GM18867 (cell line): Measurements from ENCODE around the gene FGF4.

Experiments
- ATAC-seq: cut with Tn5 transposase; IDR thresholded peaks from one replicate; pipeline ENCODE4 v1.9.1; 2021; ENCODE audit warnings: mild to moderate bottlenecking, moderate library complexity; ENCODE audit not compliant: unreplicated experiment

FGF4 gene

DNA sequence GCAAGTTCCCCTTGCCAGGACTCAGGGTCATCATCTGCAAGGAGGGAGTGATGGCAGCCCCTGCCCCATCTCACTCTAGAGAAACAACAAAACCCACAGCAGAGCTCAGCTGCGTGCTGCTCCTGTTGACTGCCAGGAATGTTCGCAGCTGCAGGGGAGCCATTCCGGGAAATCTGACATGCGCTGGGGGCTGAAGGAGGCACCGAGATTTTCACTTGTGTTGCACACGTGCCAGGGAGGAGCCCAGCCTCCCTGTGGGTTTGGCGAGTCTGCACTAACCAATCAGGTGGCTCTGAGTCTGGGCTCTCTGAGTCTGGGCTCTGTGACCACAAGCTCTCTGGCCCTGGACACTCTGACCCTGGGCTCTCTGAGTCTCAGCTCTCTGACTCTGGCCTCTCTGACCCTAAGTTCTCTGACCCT is 33.5 kb upstream of the FGF4 start:
- ATAC-seq: no peak

- no peak for ATAC-seq
These were observed 32.1 kb upstream of the FGF4 start for GRCh38 chr11:69807106-69807815.

GRCh38 chr11:69804769-69805508 is 29.8 kb upstream of the FGF4 start:
- ATAC-seq: no peak

DNA sequence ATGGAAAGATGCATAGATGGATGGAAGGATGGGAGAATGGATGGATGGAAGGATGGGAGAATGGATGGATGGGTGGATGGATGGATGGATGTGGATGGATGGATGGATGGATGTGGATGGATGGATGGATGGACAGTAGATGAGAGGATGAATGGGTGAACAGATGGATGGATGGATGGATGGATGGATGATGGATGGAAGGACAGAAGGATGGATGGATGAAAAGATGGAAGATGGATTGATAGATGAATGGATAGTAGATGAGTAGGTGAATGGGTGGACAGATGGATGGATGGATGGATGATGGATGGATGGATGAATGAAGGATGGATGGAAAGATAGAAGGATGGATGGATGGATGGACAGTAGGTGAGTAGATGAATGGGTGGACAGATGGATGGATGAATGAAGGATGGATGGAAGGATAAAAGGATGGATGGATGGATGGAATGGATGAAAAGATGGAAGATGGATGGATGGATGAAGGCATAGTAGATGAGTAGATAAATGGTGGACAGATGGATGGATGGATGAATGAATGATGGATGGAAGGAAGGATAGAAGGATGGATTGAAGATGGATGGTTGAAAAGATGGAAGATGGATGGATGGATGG is 28.6 kb upstream of the FGF4 start:
- ATAC-seq: no peak

DNA sequence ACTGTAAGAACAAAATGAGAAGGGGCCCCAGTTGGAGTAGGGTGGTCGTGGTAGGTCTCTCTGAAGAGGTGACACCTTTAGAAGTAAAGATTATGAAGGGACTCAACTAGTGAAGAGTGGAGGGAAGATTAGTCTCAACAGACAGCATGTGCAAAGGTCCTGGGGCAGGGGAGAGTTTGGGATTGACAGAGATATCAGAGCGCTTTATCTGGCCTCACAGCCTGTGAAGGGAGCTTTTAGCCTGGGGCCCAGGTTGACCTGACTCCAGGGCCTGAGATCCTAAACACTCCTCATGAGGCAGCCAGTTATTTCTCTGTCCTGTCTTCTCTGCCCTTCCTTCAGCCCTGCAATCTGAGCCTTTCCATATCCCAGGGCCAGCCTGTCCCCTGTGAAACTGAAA is 27.9 kb upstream of the FGF4 start:
- no peak for ATAC-seq

- no peak for ATAC-seq
These were observed 27.4 kb upstream of the FGF4 start for GRCh38 chr11:69802590-69802989.

- no peak for ATAC-seq
These were observed 26.6 kb upstream of the FGF4 start for GRCh38 chr11:69801513-69802335.

- ATAC-seq: no peak
These were observed 25.1 kb upstream of the FGF4 start for GRCh38 chr11:69800278-69800677.

- no peak for ATAC-seq
These were observed 24.4 kb upstream of the FGF4 start for GRCh38 chr11:69799582-69799981.

DNA sequence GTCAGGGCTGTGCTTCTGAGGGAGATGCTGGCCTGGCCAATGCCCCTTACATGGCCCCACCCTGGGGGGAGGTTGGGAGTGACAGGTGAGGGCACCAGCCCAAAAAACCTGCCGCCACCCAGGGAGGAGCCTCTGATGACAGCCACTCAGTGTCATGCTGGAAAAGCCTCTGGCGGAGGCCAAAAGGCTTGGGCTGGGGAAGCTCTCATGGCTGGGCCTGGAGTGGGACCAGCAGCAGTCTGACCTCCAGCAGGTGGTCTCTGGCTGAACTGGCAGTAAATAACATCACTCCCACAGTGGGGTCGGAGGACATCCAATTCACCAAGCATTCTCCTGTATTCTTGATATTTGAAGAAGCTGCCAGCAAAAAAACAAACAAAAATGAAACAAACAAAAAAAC is 24.0 kb upstream of the FGF4 start:
- ATAC-seq: no peak

DNA sequence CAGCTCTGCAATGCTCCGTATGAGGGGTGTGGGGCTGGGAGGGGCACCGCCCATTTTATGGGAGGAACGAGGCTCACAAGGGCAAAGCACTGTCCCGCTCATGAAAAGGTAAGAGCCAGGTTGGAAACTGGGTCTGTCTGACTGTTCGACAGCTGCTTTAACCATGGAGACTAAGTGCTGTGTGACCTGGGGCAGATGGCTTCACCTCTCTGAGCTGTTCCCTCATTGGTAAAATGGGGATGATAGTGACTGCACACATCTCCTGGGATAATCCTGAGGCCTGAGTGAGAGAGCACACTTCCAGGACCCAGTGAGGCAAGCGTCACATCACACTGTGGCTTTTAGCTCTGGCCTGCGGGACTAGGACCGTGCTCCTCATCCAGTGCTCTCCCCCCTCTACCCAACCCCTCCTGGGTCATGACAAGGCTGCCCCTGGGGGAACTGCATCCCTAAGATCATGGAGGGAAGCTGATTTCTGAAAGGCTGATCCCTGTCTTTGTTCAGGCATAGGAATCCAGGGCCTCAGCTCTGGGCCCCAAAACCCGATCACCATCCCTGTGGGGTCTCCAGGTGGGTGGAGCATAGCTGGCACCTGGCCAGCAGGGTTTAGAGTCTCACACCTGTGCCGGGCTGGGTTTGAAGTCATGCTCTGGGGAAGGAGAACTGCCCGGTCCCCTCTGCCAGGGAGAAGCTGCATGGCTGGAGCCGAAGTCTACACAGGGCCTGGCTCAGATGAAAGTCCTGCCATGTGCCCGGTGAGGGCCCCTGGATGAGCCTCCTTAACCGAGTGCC is 22.8 kb upstream of the FGF4 start:
- no peak for ATAC-seq

GRCh38 chr11:69797156-69797555 is 22.0 kb upstream of the FGF4 start:
- no peak for ATAC-seq

DNA sequence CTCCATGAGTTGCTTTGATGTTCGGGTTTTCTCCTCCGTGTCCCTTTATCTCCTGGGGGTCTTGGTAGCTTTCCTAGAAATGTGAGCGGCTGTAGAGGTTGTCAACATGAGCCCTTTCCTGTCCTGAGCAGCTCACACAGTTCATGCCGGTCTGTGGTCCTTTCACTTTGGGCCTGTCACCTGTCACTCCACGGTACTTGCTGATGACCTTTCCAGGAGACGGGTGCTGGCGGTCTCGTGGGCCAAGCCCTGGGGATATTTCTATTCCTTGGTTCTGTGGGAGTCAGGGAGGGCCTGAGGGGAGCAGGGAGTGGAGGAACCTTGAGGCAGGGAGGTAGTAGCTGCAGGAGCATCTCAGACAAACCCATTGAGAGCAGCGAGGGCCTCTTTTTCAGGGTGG is 20.9 kb upstream of the FGF4 start:
- ATAC-seq: no peak

DNA sequence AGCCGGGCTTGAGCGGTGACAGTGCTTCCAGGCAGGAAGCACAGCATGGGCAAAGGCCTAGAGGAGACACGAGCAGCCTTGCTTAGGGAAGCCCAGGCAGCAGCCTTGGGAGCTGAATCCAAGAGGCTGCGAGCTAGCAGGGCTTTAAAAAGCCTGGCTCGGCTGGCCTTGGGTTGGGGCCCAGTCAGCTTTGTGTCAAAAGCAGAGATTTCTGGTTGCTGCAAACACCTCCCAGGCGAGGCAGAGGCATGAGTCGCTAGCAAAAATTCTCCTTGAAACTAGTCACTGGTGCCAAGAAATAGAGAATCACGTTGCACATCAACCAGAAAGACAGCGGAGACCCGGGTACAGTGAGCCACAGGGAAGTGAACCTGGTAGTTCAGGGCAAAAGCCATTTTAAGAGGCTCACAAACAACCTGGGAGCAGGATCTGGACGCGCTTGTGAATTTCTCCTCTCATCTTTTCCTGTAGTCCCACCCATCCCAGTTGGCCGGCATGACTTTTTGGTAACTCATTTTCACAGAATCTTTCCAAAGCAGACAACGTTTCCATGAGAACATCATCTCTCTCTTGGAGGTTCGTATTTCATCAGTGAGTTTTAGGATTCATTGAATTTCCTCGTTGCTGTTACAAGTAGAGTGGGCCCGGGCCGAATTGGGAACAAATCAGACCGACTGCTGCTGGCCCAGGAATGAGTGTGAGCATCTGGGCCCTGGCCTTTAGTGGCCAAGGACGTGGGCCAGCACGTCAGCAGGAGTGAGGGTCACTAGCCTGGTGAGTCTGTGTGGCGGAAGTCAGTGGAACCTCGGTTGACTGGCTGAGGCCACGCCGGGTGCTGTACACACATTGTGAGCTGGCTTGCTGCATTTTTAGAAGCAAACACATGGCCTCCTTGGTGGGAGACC is 16.4 kb upstream of the FGF4 start:
- ATAC-seq: no peak

DNA sequence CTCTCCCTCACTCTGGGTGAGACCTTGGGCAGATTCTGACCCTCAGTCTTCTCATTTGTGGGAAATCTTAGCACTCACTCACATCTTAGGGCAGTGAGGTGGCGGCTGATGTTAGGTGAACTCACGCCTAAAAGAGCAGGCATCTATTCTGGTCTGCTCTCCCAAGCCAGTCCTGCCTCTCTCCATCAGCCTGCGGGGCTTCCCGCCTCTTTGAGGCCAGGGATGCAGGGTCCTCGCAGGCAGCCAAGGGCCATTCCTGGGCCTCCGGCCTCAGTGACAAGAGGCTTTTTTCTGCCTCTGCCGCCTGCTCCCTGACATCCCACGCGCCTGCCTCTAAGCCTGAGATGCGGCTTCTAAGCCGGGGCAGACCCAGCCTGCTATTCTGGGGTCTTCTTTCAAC is 13.8 kb upstream of the FGF4 start:
- ATAC-seq: no peak

DNA sequence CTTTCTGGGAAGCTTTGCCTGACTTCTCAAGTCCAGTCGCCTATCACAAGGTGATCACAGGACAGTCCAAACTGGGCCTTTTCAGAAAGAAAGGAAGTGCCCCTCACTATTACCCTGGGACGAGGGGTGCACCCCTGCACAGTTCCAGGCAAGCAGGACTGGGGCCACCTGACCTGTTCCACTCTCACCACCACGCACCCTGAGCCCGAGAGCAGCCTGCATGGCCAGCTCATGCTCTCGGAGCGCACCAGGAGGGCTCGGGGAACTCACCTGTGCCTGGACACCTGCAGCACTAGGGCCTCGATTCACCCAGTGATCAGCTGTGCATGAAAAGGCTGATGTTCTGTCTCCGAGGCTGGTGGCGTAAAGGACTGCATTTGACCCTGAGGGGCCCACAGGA is 12.8 kb upstream of the FGF4 start:
- no peak for ATAC-seq

DNA sequence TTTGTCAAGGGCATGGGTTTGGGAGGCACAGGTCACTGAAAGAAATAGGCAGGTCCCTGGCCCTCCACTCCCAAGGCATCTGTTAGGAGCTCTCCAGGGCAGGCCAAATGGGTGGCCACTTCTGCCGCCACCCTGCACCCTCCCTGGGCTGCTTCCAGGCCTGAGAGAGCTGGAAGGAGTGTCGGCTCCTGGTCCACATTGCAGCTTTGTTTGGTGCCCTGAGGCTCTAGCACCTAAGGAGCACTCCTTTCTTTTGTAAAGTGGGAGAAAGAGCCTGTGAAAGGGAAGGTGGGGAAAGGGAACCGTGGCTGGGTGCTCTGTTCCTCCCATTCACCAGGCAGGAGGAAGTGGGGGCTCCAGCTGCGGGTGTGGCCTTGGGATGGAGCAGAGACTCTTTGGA is 12.3 kb upstream of the FGF4 start:
- ATAC-seq: no peak

- no peak for ATAC-seq
These were observed 6.1 kb upstream of the FGF4 start for GRCh38 chr11:69781241-69781640.

DNA sequence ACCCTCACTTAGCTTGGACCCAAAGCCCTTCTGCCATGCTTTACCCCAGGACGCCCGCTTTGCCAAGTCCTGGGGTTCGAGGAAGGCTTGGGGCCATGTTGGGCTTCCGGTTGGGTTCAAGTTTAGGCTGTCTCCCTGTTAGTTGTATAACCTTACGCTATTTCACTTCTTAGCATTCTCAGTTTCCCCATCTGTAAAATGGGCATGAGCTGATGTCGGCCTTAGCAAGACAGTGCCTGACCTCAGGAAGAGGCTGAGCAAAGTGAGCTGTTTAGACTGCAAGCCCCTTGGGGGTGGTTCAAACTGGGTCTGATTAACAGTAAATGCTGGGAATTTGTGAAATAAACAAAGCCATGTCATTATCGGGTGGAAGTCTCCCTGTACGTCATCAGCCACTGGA is 3.2 kb upstream of the FGF4 start:
- no peak for ATAC-seq
